HG02852 (cell line): ENCODE measurements around the gene BMX.

ENCODE experiments used
- ATAC-seq: cut with Tn5 transposase; IDR thresholded peaks from one replicate; pipeline ENCODE4 v1.9.1; 2021; ENCODE audit warnings: mild to moderate bottlenecking, moderate library complexity; ENCODE audit not compliant: unreplicated experiment

BMX gene

DNA sequence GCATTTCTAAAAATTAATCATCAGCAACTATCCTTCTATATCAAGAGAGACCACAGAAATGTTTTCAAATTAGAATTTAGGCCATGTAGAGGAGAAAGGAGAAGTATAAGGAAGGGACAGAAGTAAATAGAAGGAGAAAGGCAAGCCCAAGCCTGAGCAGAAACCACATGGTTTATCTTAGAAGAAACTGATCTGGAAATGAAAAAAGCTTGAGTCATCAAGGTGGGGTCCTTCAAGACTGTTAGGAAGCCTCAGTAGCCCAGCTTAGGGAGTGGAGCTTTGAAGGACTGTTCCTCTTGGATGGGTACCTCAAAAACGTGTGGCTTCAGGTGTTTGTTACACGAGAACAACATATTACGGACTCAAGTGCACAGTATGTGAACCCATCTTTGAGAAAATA is 4.5 kb downstream of the BMX start:
- no peak for ATAC-seq

DNA sequence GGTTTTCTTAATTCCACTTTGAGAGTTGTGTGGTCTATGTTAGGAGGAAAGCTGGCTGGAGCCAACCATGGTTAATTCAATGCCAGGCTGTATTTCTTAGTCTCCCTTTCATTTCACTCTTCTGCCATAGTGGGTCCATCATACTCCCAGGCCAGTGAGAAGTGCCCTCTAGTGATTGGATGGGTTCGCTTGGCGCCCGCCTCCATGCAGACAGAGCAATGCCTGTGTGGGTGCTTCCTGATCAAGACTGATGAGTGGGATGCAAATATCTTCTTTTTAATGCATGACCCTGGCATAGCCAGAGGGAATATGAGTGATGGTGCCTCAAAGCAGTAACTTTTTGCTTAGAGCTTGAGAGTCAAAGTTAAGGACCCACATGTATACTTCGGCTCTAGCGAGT is 6.4 kb downstream of the BMX start:
- no peak for ATAC-seq

DNA sequence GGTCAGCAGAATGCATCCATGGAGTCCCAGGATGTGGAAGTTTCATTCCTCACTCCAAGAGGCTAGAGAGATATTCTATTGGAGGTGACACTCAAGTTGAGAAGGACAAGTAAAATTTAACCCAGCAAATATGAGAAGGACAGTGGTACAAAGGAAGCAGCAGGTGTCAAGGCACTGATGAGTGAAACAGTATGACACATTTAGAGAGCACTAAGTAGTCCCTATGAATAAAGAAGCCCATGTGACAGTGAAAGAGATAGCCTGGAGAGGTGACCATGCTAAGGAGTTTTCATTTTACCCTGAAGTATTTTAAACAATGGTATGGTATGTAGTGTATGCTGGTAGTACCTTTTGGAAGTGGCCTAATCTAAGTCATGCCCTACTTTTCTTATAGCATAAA is 9.2 kb downstream of the BMX start:
- peak; percentile 47 for ATAC-seq

DNA sequence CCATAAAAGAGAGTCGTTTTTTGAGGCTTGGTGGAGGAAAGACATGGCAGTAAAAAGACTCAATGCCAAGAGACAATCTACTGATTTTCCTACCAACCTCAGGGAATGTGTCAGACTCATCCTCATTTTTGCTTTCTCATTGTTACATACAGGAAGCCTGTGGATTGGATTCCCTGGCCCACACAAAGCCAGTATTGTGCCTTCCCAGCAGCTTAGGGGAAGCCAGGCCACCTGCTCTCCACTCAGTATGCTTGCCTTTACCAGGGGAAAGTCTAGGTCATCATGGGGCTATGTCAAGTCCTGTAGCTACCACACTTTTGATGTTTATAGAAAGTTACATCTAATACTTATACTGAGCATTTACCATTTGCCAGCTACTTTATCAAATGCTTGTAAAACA is 11.0 kb downstream of the BMX start:
- ATAC-seq, result no peak

DNA sequence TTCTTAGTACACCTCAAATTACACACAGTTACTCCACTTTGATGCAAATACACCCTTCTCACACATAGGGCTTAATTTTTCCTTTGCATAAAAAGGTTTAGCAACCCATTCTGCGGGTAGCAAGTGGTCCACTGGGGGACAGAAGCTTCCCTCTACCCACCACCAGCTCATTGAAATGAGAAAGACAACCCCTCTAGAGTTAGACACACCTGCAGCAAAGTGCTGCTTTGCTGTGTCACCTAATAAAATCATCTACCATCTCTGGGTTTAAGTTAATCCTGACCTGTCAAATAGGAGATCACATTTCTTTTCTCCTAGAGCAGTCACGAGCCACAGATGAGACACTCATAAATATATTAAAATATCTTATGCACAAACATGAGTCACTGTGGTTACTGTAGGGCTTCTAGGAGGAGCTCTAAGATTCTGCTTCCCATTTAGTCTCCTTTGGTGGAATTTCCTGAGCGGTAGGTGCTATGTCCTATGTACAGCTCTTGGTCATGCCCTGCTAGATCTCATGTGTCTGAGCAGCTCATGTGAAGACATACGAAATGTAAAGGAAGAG is 11.9 kb downstream of the BMX start:
- no peak for ATAC-seq

DNA sequence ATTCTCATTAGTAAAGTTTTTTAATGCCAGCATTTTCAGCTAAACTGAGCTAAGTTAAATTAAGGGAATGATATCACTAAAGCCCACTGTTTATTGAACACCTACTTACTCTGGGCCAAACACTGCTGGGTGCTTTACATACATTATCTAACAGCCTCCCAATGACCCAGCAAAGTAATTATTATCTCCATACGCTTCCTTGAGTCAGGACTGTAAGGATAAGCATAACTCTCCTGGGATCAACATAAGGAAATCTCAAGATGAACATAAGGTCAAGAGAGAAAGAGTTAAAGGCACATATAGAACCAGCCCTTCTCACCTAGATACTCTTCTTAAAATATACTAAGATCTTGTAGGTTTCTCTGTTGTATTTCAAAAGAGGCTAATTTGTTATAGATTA is 13.7 kb downstream of the BMX start:
- ATAC-seq, result no peak

DNA sequence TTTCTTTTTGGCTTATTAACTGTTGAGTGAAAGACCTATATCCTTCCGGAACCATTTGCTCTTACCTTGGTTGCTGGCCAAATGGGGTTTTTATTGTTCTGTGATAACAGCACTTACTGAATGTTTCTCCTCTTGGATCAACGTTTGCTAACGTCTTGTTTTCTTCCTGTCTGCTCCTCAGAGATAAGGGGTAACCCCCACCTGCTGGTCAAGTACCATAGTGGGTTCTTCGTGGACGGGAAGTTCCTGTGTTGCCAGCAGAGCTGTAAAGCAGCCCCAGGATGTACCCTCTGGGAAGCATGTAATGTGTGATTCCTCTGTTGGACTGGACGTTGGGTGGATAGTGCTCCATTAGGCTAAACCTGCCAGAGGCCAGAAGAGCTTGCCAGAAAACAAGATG is 15.3 kb downstream of the BMX start:
- no peak for ATAC-seq

DNA sequence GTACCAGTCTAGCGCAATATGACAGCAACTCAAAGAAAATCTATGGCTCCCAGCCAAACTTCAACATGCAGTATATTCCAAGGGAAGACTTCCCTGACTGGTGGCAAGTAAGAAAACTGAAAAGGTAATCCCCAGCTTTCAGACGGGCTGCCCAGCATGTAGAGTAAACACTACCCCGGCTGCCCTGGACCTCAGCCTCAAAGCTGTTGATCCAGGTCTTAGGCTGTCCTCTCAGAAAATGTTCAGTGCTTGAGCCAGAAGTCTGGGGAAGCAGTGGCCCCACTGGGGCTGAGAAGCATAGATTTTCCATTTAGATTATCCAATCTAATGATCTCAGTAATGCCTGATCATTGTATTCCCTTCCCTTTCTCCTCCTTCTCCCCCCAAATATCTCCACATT is 21.9 kb downstream of the BMX start:
- no peak for ATAC-seq

DNA sequence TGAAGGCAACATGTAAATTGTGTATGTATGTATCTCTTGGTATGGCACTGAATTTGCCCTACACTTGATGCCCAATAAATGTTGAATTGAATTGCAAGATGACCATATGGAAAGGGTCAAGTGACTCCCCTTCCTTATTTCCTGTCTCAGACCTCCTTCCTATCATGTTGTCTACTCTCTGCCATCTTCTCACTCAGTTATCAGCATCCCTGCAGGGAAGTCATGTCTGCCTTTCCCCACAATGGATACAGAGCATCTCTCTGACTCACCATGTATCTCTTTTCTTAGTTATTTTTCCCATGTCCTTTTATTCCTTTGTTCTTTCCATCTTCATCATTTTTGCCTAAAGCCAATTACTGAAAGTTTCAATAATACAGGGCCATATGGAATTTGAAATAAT is 22.5 kb downstream of the BMX start:
- ATAC-seq, result no peak

DNA sequence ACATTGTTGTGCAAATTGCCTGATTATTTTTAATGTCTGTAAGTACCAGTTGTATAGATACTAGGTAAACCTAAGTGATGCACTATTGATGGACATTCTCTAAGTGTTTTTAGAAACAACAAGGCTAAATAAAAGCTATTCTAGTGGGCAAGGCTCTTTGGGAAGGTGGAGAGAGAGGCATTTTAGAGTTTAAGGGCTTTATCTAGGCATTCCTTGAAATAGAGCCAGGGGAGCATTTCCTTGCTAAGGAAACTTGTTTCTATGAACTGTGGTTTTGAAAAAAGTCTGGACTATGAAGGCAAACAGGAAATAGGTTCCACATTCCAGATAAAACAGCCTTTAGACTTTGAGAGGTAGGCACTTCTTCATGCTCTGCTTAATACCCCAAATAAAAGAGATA is 23.8 kb downstream of the BMX start:
- ATAC-seq, result no peak

DNA sequence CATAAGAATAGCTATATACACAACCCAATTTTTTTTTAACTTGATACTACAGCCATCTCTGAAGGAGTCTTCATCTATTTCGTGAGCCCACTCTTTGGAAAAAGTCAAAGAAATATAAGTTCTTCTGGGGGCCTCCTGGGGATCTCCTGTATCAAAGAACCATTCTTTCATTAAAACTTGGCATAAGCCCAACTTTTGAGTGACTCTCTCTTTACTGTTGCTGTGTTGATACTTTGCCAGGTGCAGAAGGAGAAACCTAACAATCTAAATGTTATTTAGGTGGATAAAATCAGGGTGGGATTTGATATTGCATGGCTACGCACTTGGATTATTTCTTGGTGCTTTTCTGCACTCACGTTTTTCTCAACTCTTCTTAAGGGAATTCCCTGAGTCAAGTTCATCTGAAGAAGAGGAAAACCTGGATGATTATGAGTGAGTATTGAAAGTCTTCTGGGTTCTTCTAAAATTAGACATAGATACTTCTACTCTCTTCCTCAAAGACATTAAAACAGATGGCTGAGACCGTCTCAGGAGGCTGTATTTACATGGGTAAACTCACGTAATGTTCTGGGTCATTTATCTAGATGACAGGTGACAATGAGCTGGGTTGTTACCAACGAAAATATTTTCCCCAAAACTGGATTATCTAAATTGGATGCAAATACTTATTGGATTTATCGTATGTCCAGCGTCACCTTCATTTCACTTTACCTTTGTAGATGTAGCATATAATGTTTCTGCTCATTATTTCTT is 25.2 kb downstream of the BMX start:
- ATAC-seq, result no peak

DNA sequence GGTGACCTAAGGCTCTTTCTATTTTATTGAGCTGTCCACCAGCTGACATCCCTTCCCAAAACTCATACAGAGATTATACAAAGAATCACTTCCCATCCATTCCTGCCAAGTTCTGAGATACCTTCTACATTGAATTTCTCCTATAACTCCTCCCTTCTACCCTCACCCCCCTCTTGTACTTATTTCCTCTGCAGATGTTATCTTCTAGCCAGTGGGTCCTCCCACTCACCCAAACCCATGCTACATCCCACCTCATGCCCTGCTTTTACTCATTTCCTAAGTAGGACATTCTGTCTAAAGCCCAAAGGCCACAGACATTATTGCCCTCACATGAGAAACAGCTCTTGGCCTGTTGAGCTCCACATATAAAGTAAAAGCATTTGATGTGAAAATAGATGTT is 28.6 kb downstream of the BMX start:
- ATAC-seq, result no peak

DNA sequence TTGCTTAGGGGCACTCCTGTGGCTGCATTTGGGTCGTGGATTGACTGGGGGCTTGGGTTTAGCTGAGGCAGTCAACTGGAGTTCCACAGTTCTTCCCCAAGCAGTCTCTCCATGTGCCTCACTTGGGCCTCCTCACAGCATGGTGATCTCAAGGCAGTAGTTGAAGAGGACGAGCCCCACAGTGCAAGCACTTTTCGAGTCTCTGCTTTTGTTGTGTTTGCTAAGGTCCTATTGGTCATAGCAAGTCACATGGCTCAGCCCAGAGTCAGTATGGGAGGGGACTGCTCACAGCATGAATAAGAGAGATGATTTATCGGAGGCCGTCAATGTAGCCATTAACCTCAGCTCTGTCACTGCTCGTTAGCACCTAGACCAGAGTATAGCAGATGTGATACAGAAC is 29.7 kb downstream of the BMX start:
- no peak for ATAC-seq

DNA sequence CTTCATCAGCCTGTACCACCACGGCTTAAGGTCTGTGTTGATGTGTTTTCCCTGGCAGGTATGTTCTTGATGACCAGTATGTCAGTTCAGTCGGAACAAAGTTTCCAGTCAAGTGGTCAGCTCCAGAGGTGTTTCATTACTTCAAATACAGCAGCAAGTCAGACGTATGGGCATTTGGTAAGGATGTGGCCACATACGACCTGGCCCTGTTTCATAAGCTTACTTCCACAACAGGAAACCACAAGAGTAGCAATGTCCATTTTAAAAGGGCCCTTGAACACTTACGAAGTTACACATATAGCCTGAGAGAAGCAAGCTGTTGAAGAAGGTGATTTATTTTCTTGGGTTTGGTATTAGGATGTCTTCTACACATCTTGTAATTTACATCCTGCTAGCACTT is 46.1 kb downstream of the BMX start:
- ATAC-seq, result no peak

DNA sequence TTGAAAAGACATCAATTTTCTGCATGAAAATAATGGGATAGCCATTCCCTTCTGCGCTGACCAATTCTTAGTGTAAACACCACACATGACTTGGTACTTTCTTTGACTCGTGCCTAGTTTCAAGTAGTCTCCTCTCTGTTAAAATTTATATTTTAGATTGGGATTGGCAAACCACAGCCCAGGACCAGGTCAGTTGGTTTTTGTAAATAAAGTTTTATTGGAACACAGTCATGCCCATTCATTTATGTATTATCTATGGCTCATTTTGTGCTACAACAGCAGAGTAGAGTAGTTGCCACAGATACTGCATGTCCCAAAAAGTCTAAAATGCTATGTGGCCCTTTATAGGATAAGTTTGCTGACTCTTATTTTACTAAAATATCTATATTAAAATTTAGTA is 46.7 kb downstream of the BMX start:
- ATAC-seq, result no peak

DNA sequence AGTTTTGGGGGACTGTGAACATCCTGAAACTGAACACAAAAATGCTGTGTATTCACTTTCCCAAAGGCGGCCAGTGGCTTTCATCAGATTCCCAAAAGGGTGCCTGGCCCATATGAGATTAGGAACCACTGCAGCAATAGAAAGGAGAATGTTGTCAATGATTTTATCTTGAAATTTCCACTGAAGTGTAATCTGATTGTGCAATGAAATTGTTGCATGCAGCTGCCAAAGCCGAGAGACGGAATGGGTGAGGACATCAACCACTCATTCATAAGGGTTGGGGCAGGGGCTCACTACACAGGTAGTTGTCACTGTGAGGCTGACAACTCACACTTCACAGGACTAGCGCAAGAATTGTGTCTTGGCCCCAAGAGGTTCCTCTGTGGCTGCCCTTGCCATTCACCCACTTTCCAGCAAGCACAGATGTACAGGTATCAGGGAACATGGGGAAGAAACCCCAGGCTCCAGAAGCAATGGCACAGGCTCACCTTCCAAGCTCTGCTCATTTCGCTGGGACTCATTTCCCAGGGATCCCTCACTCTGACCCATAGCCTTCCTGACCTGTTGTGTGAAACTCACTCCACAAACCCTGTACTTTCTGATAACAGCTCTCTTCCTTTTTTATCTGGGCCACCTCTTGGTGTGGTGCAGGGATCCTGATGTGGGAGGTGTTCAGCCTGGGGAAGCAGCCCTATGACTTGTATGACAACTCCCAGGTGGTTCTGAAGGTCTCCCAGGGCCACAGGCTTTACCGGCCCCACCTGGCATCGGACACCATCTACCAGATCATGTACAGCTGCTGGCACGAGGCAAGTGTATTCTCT is 48.8 kb downstream of the BMX start:
- ATAC-seq, result no peak

DNA sequence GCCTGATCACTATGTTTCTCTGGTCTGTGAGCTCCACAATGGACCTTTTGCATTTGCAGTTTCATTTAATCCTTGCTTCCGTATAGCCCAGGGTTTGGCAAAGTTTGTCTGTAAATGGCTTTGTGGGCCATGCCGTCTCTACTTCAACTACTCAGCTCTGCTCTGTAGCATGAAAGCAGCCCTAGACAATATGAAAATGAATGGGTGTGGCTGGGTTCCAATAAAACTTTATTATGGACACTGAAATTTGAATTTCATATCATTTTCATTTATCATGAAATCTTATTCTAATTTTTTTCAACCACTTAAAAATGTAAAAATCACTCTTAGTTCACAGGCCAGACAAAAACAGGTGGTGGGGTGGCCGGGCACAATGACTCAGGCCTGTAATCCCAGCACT is 58.6 kb downstream of the BMX start:
- no peak for ATAC-seq

DNA sequence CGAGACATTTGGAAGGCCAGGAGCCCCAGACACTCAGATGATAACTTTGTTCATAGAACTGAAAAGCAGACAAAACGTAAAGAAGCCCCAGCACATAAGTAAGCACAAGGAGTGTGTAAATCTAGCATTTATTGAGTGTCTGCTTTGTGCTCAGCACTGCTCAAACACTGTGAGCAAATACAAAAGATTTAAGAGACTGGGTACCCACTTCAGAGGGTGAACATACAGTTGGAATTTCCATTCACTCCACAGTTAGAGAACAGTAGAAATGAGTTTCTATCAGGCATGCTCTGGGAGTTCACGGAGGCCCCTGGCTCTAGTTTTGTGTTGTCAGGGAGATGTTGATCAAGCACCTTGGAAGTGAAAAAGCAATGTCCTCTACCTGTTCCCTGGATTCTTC is 60.3 kb downstream of the BMX start:
- ATAC-seq, result no peak

DNA sequence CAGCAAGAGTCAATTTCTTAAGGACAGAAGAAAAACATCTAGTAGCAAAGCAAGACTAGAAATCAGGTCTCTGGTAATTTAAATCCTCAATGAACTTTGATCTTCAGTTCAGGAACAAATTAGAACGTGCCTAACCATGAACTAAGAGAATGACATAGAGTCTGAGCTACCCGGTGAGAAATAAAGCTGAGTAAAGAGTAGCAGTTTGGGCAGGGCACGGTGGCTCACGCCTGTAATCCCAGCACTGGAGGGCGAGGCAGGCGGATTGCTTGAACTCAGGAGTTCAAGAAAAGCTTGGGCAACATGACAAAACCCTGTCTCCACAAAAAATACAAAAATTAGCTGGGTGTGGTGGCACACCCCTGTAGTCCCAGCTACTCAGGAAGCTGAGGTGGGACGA is 62.4 kb downstream of the BMX start:
- ATAC-seq, result no peak

DNA sequence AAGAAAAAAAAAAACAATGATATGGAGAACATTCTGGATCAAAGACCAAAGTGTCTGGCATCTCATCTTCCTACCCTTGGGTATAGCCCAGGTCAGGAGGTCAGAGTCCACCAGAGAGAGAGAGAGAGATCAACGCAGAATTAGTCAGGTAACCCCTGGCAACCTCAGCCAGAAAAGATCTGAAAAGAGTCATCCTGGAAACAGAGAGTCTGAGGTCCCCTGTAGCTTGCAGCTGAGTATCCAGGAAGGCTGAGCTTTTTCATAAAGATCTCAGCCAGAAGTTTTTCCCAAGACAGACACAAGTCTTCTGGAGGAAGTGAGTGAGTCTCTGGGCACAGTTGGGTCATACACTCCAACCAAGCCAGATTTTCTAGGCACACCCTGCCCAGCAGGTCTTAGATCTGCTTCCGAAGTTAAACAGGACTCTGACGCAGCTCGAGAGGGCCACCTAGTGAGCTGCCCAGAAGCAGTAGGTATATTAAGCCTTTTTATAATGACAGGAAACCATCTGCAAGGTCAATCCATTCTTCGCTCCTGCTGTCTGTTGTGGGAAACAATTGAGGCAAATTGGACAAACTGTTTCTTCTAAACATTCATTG is 64.5 kb downstream of the BMX start:
- peak; percentile 61 for ATAC-seq

DNA sequence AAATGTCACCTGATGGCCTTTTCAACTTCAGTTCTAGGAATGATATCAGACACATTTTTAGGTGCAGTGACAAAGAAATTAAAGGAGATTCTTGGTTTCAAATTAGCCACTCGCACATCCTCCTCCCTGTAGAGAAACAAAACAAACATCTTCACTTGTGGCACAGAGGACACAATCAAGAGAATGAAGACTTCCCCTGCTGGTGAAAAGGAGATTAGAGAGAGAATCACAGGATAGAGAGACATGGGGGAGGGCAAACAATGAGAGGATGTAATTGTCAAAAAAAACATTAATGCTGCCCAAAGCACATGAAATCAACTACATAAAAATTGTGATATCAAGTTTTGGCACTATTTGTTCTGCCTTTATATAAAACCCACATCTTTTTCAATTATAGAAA is 65.6 kb downstream of the BMX start:
- no peak for ATAC-seq

DNA sequence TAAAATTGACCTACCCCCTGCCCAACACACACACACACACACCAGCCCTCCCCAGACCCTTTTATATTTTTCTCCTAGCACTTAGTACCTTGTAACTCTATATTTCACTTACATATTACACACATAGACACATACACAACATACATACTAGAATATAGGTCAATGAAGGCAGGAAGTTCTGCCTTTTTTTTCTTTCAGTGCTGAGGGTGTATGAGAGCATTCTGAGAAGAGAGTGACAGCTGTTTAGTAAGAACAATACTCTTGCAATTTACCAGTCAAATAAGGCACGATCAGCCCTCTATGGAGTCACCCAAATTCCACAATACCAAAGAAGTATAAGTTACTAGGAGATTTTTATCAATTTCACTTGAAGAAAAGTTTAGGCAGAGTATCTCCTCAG is 66.7 kb downstream of the BMX start:
- no peak for ATAC-seq
